Adrenal gland (tissue), 12 donors: ENCODE results near the gene MAD2L1. TPM values are rescaled to one million over a fixed set of nuclear protein-coding genes. Genes with fewer than 3 reads are reported as not detected.
"Not testable (repeated sequence)": the region's sequence is repeated elsewhere in the genome, so short reads cannot be mapped to it uniquely, and the experiment has no call there.

Source experiments
- DNase-seq, 7 donors: peaks; one replicate each; pipeline ENCODE4 v3.0.0-alpha.2; 2019 to 2020
- H3K27ac ChIP-seq, 5 donors: fragments of 200-600 bp; sonication (generic) in 4 of 5; 1 replicate in 3 of 5; 2 replicates in 2 of 5; pipeline versions ENCODE4 v1.5.1 to v1.8.0; 2016 to 2020; ENCODE audit warnings: mild to moderate bottlenecking in 1 of 5
- H3K27me3 ChIP-seq: fragments of 200-600 bp; 2 replicates; pipeline ENCODE4 v1.8.0; 2021
- H3K36me3 ChIP-seq, 2 donors: fragments of 200-600 bp; replicated peaks in 1 of 2; 1 replicate in 1 of 2; 2 replicates in 1 of 2; pipeline versions ENCODE4 v1.5.1 to v1.8.0; 2018 to 2022
- H3K4me1 ChIP-seq, 2 donors: fragments of 200-600 bp; replicated peaks in 1 of 2; 1 replicate in 1 of 2; 2 replicates in 1 of 2; pipeline versions ENCODE4 v1.5.1 to v1.8.0; 2018 to 2021
- H3K4me3 ChIP-seq, 4 donors: fragments of 200-600 bp; sonication (generic) in 3 of 4; one replicate each; pipeline ENCODE4 v1.5.1; 2016 to 2018
- H3K9me3 ChIP-seq, 3 donors: fragments of 200-600 bp; sonication (generic) in 1 of 3; replicated peaks in 1 of 3; 1 replicate in 2 of 3; 2 replicates in 1 of 3; pipeline versions ENCODE4 v1.5.1 to v1.8.0; 2016 to 2021
- POLR2A ChIP-seq, 2 donors: fragments of 450-650 bp; IDR thresholded peaks; one replicate each; pipeline ENCODE4 v1.6.1; 2017; ENCODE audit warnings: antibody characterized with exemption in 2 of 2, mild to moderate bottlenecking in 2 of 2, moderate library complexity in 1 of 2
- WGBS, 4 donors: extraction: QIAGEN DNeasy Blood & Tissue Kit in 2 of 4; methylation state at CpG; one replicate each; pipeline versions ENCODE4 v1.1.5 to v1.1.7; 2013 to 2017; 5-methylcytosine and 5-hydroxymethylcytosine counted together
- intact Hi-C, 2 donors: fragments of 100-400 bp; cut with DNase I; formaldehyde crosslinking; loops; one replicate each; pipeline versions ENCODE4 v1.14.1 to v1.15.0; 2022 to 2023
- polyA plus RNA-seq, 3 donors: library from polyadenylated mRNA; stranded (reverse); fragments of 200-250 nt in 2 of 3; fragments of 350-450 nt in 1 of 3; fragmentation: Illumina TruSeq in 1 of 3; extraction: RNeasy Lipid Tissue Mini Kit (QIAGEN cat#74804) in 1 of 3; gene quantifications; one replicate each; pipeline ENCODE4 v1.2.3, GENCODE V29; 2013 to 2014
- total RNA-seq, 9 donors: library from RNA; depleted of rRNA in 4 of 9; stranded (reverse); fragments of >200 nt in 4 of 9; fragments of 120-200 nt in 1 of 9; fragmentation: NEBNext Ultra II Directional in 1 of 9; extraction: Animal tissue kit (Norgen Biotek cat#: 25700) in 1 of 9; gene quantifications; one replicate each; pipeline versions ENCODE4 v1.1.0 to v1.2.4, GENCODE V29; 2013 to 2023
- TF ChIP-seq, protein P1 (sequence below), 6 experiments: fragments of 450-650 bp in 4 of 6; fragments of 200-600 bp in 2 of 6; sonication (generic) in 1 of 6; IDR thresholded peaks; 1 replicate in 5 of 6; 2 replicates in 1 of 6; pipeline versions ENCODE4 v1.5.1 to v1.8.0; 2016 to 2021; ENCODE audit warnings: antibody characterized with exemption in 6 of 6, mild to moderate bottlenecking in 2 of 6, moderate library complexity in 1 of 6
- donor health status: healthy with polysubstance abuse.
- donor health status: Bipolar disorder and iron deficiency.
- donor health status: DM: yes; HTN: yes; CAD: no.
- donor health status: DM: no; HTN: no; CAD: no.
- donor health status: DM: no; HTN: no; CAD: no.
- donor health status: DM: yes; HTN: yes; CAD: no.

Gene MAD2L1
- total and polyA plus RNA-seq, 12 donors, result 0.61 to 18.0 (median 2.0) TPM

DNA sequence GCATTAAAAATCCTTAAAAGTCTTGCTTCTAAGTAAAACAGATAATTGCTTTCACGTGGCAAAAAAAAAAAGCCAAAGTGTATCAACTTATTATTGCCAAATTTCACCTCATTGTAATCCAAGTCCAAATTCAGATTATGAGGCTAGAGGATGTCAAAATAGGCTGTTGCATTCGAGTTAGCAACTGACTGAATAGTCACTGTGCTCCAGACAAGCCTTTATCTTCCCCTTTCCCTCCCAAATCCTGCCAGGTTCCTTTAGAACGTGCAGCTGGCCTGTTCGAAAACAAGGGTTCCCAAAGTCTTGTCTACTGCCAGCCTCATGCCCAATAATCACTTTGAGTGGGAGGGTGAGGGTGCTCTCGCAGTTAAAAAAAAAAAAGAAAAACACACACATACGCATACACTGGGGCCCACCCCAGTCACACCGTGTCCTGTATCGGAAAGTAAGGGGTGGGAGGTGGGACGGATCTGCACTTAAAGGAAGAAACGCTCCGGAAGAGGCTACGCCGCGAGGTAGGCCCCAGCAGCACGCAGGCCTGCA, 603 bp downstream of the MAD2L1 start:
- intact Hi-C loops, result no loop called here
- DNase-seq, result no peak
- no peak for TF ChIP-seq POLR2A (IDR thresholded peaks at IDR 0.05)
- TF ChIP-seq, protein P1, sequence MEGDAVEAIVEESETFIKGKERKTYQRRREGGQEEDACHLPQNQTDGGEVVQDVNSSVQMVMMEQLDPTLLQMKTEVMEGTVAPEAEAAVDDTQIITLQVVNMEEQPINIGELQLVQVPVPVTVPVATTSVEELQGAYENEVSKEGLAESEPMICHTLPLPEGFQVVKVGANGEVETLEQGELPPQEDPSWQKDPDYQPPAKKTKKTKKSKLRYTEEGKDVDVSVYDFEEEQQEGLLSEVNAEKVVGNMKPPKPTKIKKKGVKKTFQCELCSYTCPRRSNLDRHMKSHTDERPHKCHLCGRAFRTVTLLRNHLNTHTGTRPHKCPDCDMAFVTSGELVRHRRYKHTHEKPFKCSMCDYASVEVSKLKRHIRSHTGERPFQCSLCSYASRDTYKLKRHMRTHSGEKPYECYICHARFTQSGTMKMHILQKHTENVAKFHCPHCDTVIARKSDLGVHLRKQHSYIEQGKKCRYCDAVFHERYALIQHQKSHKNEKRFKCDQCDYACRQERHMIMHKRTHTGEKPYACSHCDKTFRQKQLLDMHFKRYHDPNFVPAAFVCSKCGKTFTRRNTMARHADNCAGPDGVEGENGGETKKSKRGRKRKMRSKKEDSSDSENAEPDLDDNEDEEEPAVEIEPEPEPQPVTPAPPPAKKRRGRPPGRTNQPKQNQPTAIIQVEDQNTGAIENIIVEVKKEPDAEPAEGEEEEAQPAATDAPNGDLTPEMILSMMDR (IDR thresholded peaks at IDR 0.05), result no peak
- H3K4me1 ChIP-seq, result peaks cover 12 to 29% of the 10 kb centered on the region in 2 donors
- 1 to 5% (median 2%) methylated on average over 15 of the region's 15 CpGs for WGBS, 4 donors
- H3K27me3 ChIP-seq, result no peaks in the 10 kb centered on the region
- H3K36me3 ChIP-seq, result no peaks in the 10 kb centered on the region
- H3K4me3 ChIP-seq, result peak overlapping the region in 3 of 4 donors; percentile 48 to 85 (median 65)
- H3K9me3 ChIP-seq, result no peaks in the 10 kb centered on the region
- peak overlapping the region in 4 of 5 donors; percentile 94 to 97 (median 95) for H3K27ac ChIP-seq

DNA sequence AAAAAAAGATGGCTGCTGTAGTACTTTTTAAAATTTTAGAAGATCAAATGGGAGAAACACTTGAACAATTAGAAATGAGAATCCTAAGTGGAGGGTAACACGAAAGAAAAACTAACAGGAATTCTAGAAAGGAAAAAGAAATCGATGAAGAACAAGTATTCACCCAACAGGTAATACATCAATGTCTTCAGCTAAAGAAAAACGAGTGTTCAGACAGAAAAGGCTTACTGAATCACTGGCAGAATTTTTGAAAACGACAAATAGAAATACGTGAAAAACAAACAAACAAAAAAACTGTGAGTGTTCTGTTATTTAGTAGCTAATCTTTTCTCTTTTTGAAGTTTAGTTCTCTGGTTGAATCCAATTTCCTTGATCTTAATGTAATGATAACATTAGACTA, 1.8 kb downstream of the MAD2L1 start:
- H3K27me3 ChIP-seq, result no peaks in the 10 kb centered on the region
- no peaks in the 10 kb centered on the region for H3K9me3 ChIP-seq
- TF ChIP-seq POLR2A (IDR thresholded peaks at IDR 0.05), result no peak
- TF ChIP-seq, protein P1 (IDR thresholded peaks at IDR 0.05), result no peak

DNA sequence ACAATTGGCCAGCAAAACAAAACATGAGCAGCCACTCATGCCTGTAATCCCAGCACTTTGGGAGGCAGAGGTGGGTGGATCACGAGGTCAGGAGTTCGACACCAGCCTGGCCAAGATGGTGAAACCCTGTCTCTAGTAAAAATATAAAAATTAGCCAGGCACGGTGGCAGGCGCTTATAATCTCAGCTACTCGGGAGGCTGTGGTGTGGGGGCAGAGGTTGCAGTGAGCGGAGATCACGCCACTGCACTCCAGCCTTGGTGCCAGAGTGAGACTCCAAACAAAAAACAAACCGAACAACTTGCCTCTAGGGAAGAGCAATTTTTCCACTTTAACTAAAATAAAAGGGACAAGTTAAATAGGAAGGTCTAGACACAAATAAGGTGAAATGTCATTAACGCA, 2.9 kb downstream of the MAD2L1 start:
- intact Hi-C loops, H3K27me3 ChIP-seq, DNase-seq, H3K36me3 ChIP-seq, H3K9me3 ChIP-seq, H3K27ac ChIP-seq, H3K4me3 ChIP-seq: not testable (repeated sequence)
- H3K4me1 ChIP-seq, result peaks cover 12 to 19% of the 10 kb centered on the region in 2 donors
- 86 to 92% (median 91%) methylated on average over 9 of the region's 9 CpGs for WGBS, 4 donors

More for the DNA sequence above, 1.8 kb downstream of the MAD2L1 start:
- intact Hi-C loops, result no loop called here
- DNase-seq, result no peak
- Histone ChIP-seq H3K27ac (no peak overlapping the region), H3K4me3 (no peak overlapping the region), H3K4me1 (peaks cover 12 to 23% of the 10 kb centered on the region in 2 donors), H3K36me3 (no peaks in the 10 kb centered on the region)
- 44 to 53% (median 49%) methylated on average over 5 of the region's 5 CpGs for WGBS, 4 donors

DNA sequence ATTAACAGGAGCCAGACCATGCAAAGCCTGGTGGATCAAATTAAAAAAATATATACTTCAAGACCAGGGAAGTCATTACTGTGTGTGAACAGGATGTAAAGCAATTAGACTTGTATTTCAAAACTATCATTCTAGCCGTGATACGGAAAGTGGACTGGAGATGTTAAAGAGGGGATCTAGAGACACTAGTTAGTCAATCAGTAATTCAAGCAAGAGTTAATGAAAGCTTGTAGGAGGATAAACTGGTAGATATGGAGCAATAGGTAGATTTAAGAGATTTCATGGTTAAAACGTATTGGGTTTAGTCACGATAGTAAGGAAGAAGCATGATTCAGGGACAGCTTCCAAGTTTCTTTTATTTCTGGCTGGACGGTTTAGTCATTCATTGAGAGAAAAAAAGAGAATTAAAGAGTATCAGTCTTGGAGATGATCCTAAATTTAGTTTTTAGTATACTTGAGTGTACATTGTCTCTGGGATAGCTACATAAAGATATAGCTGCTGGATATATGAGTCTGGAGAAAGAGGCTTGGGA, 3.9 kb downstream of the MAD2L1 start:
- no peak for TF ChIP-seq POLR2A (IDR thresholded peaks at IDR 0.05)
- TF ChIP-seq, protein P1 (IDR thresholded peaks at IDR 0.05), result no peak
- Histone ChIP-seq H3K4me1 (peaks cover 8 to 10% of the 10 kb centered on the region in 2 donors), H3K27me3 (no peaks in the 10 kb centered on the region), H3K9me3 (no peaks in the 10 kb centered on the region), H3K27ac (no peak overlapping the region), H3K36me3 (no peaks in the 10 kb centered on the region), H3K4me3 (no peak overlapping the region)
- no peak for DNase-seq
- intact Hi-C loops, result no loop called here
- WGBS, 4 donors, result 68 to 76% (median 69%) methylated on average over 5 of the region's 5 CpGs

DNA sequence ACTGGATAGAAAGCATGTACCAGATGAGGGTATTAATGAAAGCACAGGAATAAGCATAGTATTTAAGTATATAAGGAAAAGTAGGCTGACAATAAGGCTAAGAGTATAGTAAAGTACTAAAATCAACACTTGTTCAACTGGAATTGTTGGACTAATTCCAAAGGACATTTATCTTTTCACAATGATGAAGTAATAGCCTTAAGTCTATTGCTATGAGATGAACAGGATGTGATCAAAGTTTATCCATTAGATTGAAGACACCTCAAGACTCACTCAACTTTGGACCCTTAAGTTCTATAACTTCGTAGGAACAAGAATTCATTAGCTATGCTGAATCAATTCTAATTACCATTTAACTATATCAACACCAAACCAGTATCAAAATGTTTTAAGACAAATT, 7.6 kb downstream of the MAD2L1 start:
- Histone ChIP-seq H3K9me3 (no peaks in the 10 kb centered on the region), H3K4me1 (peaks cover 0 to 10% of the 10 kb centered on the region in 2 donors), H3K36me3 (no peaks in the 10 kb centered on the region), H3K27me3 (no peaks in the 10 kb centered on the region), H3K27ac (no peak overlapping the region), H3K4me3 (no peak overlapping the region)
- TF ChIP-seq, protein P1 (IDR thresholded peaks at IDR 0.05), result no peak
- no peak for TF ChIP-seq POLR2A (IDR thresholded peaks at IDR 0.05)
- DNase-seq, result no peak
- 82 to 97% (median 88%) methylated on average over 1 of the region's 1 CpG for WGBS, 4 donors
- intact Hi-C loops, result no loop called here
